ENCODE measurements around the gene EFNA1. TPM values are rescaled to one million over a fixed set of nuclear protein-coding genes. Genes with fewer than 3 reads are reported as not detected.

EFNA1 gene
- total RNA-seq, 1 experiment from 2014 or later = 19.7 TPM

DNA sequence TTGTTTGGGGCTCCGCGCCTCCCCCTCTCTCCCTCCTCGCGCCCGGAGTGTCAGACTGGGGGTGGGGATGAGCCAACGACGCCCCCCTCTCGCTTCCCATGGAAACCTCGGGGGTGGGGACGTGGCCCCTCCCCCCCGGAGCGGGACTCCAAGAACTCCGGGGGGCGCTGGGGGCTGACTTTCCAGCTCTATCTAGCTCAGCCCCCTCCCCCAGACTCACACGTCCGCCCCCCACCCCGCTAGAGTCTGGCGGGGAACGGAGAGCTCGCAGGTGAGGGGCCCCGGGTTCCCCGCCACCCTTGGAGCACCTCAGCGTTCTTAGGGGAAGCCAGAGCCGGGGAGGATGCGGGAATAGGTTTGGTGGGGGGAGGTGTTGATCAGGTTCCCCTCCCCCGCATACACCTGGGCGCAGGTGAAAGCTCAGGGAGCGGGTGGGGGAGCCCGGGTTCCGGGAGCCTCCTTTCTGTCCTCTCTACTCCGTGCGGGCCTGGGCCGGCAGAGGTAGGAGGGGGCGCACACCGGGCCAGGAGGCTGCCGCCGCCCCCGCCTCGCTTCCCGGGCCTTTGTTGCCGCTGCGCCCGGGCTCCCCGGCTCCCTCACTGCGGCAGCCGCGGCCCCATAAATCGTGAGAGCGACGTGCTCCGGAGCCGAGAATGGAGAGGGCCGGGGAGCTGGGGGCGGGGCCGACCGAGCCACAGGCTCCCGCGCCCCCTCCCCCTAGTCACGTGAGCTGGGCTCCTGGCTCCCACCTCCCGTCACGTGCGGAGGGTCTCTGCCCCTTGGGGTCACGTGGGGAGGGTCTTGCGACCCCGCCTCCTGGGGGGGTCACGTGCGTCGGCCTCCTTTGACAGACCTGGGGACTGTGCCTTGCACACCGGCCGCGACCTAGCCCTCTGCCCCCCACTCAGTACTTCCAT, 47.1 kb upstream of the EFNA1 start:
- RAD21 ChIA-PET (ENCODE audit: low non-redundant PET in 1 of 2, low total read pairs in 2 of 2, uncharacterized antibody in 2 of 2, unreplicated experiment in 2 of 2) = no interaction called here
- Histone ChIP-seq H3K4me2 (ENCODE audit: low read length) (peak overlapping the region; percentile 99), H3K36me3 (ENCODE audit: control insufficient read depth in 1 of 2, insufficient read depth in 2 of 2, low read length in 2 of 2) (no peaks in the 10 kb centered on the region), H3K27ac (ENCODE audit: low read depth, low read length) (peak overlapping the region; percentile 53; the same call in 1 of the 2 replicates), H4K20me1 (ENCODE audit: insufficient read depth) (no peaks in the 10 kb centered on the region), H2AFZ (ENCODE audit: low read depth, low read length, poor library complexity, severe bottlenecking) (no peak overlapping the region), H3K9me3 (ENCODE audit: control insufficient read depth in 1 of 2, insufficient read depth in 1 of 2, low read depth in 1 of 2, low read length in 2 of 2) (no peaks in the 10 kb centered on the region), H3K4me1 (ENCODE audit: control insufficient read depth in 1 of 2, insufficient read depth in 2 of 2, low read length in 2 of 2) (peaks cover 32 to 67% of the 10 kb centered on the region in 2 experiments), H3K9ac (ENCODE audit: low read length) (peak overlapping the region; percentile 81), H3K79me2 (ENCODE audit: insufficient read depth, low read length) (no peaks in the 10 kb centered on the region; the same call in 1 of the 2 replicates), H3K27me3 (ENCODE audit: insufficient read depth, low read length) (no peaks in the 10 kb centered on the region), H3K4me3 (replicated peaks in 1 of 2; ENCODE audit: low read depth in 1 of 2, low read length in 2 of 2) (peak overlapping the region; percentile 73 to 90), H3K9me2 (ENCODE audit: insufficient read depth) (no peaks in the 10 kb centered on the region)
- DNase-seq (ENCODE audit: low read depth, low spot score) (no peak), ATAC-seq (no peak)
- CTCF ChIA-PET = interaction anchor here (0.9 to 1.3 kb wide), 7 partner anchors 11 to 521 kb away, joined by 3 to 4 read pairs (median 3); partner anchors contain the start of genes EFNA4 and KRTCAP2
- no TSS peak for BruUV-seq (replicated peaks)
- TF ChIP-seq TCF7L2 (IDR thresholded peaks at IDR 0.05; ENCODE audit: borderline replicate concordance, extremely low read depth, insufficient read depth, insufficient read length) = peak; percentile 69
- no peak for TF ChIP-seq SIN3A (IDR thresholded peaks at IDR 0.05; ENCODE audit: low read depth)
- 0 out of 2 replicates have a peak, but pooled peaks have one; percentile 14 for TF ChIP-seq ZFX (IDR thresholded peaks at IDR 0.05)
- intact Hi-C loops (cut with micrococcal nuclease) = loop anchor here (5.0 kb wide), 1 partner anchor 523 kb away; the partner anchor contains the start of gene UBE2Q1
- POLR2A ChIA-PET = interaction anchor here (1.3 kb wide), 1 partner anchor 17 kb away, joined by 5 read pairs; the partner anchor contains the start of gene EFNA4

DNA sequence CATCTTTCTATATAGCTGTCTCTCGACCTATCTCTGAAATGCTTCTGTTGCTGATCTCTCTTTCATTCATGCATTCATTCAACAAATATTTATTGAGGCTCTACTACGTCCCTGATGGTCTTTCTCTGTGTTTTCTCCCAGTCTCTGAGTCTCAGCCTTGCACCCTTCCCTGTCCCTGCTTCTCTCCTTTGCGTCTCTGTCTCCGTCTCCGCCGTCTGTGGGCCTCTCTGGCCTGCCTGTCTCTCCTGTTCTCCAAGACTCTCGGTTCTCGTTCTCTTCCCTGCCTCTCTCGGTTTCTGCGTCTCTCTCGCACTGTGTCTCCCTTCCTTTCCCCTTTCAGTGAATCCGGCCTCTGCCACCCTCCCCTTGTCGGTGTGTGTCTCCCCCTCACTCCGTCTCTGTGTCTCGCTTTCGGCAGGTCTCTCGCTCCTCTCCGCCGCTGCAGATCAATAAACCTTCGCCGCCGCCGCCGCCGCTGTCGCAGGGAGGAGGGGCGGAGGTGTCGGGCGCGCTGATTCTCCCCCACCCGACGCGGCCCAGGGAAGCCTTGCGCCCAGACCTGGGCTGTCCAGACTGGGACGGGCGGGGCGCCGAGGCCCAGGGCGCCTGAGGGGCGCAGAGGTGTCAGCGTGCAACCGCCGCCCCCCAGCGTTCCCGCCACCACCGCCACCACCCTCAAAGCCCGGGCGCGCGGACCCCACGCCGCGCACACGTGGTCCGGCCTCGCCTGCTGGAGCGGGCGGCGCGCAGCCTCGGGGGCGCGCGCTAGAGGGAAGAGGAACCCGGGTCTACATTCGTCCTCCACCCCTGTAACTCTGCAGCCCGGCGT, 46.0 kb upstream of the EFNA1 start:
- DNase-seq (ENCODE audit: low read depth, low spot score) (no peak), ATAC-seq (no peak)
- ChIA-PET POLR2A (interaction anchor here (1.3 kb wide), 1 partner anchor 18 kb away, joined by 5 read pairs; the partner anchor contains the start of gene EFNA4), CTCF (interaction anchor here (0.9 to 1.2 kb wide), 5 partner anchors 10 to 522 kb away, joined by 3 to 4 read pairs (median 3); no protein-coding TSS in a partner anchor), RAD21 (ENCODE audit: low non-redundant PET in 1 of 2, low total read pairs in 2 of 2, uncharacterized antibody in 2 of 2, unreplicated experiment in 2 of 2) (no interaction called here)
- H3K4me3 ChIP-seq (replicated peaks in 1 of 2; ENCODE audit: low read depth in 1 of 2, low read length in 2 of 2) = peak overlapping the region in 1 of 2 experiments; percentile 73; a peak in 1 of 4 replicates
- H3K4me1 ChIP-seq (ENCODE audit: control insufficient read depth in 1 of 2, insufficient read depth in 2 of 2, low read length in 2 of 2) = peaks cover 37 to 78% of the 10 kb centered on the region in 2 experiments
- no peak for TF ChIP-seq ZNF274 (IDR thresholded peaks at IDR 0.05; ENCODE audit: low read depth, low read length)
- TF ChIP-seq CBX3 (IDR thresholded peaks at IDR 0.05; ENCODE audit: low read depth) = no peak
- no peak for TF ChIP-seq ZFX (IDR thresholded peaks at IDR 0.05)
- TF ChIP-seq, protein P1, sequence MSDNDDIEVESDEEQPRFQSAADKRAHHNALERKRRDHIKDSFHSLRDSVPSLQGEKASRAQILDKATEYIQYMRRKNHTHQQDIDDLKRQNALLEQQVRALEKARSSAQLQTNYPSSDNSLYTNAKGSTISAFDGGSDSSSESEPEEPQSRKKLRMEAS (IDR thresholded peaks at IDR 0.05) = no peak
- no peak for TF ChIP-seq YY1 (IDR thresholded peaks at IDR 0.05; ENCODE audit: extremely low read depth, insufficient replicate concordance, low read depth, low read length)
- no peak for TF ChIP-seq JUND (IDR thresholded peaks at IDR 0.05)
- TF ChIP-seq SIN3A (IDR thresholded peaks at IDR 0.05; ENCODE audit: low read depth) = no peak
- no peak for TF ChIP-seq TCF7L2 (IDR thresholded peaks at IDR 0.05; ENCODE audit: borderline replicate concordance, extremely low read depth, insufficient read depth, insufficient read length)
- TF ChIP-seq EZH2 (IDR thresholded peaks at IDR 0.05) = no peak
- TF ChIP-seq SRF (IDR thresholded peaks at IDR 0.05; ENCODE audit: low read depth) = no peak
- no peak for TF ChIP-seq CEBPB (IDR thresholded peaks at IDR 0.05; ENCODE audit: low read depth)
- no peak for TF ChIP-seq POLR2A (IDR thresholded peaks at IDR 0.05; ENCODE audit: borderline replicate concordance, extremely low read depth, insufficient read depth, insufficient read length)
- TF ChIP-seq, protein P2, sequence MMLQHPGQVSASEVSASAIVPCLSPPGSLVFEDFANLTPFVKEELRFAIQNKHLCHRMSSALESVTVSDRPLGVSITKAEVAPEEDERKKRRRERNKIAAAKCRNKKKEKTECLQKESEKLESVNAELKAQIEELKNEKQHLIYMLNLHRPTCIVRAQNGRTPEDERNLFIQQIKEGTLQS (IDR thresholded peaks at IDR 0.05) = no peak
- no peaks in the 10 kb centered on the region; the same call in 1 of the 2 replicates for H3K79me2 ChIP-seq (ENCODE audit: insufficient read depth, low read length)
- peaks cover 0 to 4% of the 10 kb centered on the region in 2 experiments; a peak in 1 of 4 replicates for H3K36me3 ChIP-seq (ENCODE audit: control insufficient read depth in 1 of 2, insufficient read depth in 2 of 2, low read length in 2 of 2)
- no TSS peak for BruUV-seq (replicated peaks)
- H4K20me1 ChIP-seq (ENCODE audit: insufficient read depth) = no peaks in the 10 kb centered on the region
- no peak overlapping the region for H3K27ac ChIP-seq (ENCODE audit: low read depth, low read length)
- H2AFZ ChIP-seq (ENCODE audit: low read depth, low read length, poor library complexity, severe bottlenecking) = no peak overlapping the region
- H3K9ac ChIP-seq (ENCODE audit: low read length) = no peak overlapping the region
- H3K9me3 ChIP-seq (ENCODE audit: control insufficient read depth in 1 of 2, insufficient read depth in 1 of 2, low read depth in 1 of 2, low read length in 2 of 2) = no peaks in the 10 kb centered on the region
- no peaks in the 10 kb centered on the region for H3K27me3 ChIP-seq (ENCODE audit: insufficient read depth, low read length)
- H3K9me2 ChIP-seq (ENCODE audit: insufficient read depth) = no peaks in the 10 kb centered on the region
- peak overlapping the region; percentile 99 for H3K4me2 ChIP-seq (ENCODE audit: low read length)
- intact Hi-C loops (cut with micrococcal nuclease) = loop anchor here (5.0 kb wide), 1 partner anchor 524 kb away; the partner anchor contains the start of gene UBE2Q1

All from HCT116 (cell line).